Thyroid gland (tissue), 4 donors: Measurements from ENCODE around the gene SPATA31D4. TPM values are rescaled to one million over a fixed set of nuclear protein-coding genes. Genes with fewer than 3 reads are reported as not detected.
"Not testable (repeated sequence)": the region's sequence is repeated elsewhere in the genome, so short reads cannot be mapped to it uniquely, and the experiment has no call there.

Source experiments
- DNase-seq, 2 donors: peaks; one replicate each; pipeline ENCODE4 v3.0.0-alpha.2; 2019
- H3K27ac ChIP-seq, 3 donors: fragments of 200-600 bp; sonication (generic); 1 replicate in 2 of 3; 2 replicates in 1 of 3; pipeline ENCODE4 v1.5.1; 2016 to 2019; ENCODE audit warnings: mild to moderate bottlenecking in 1 of 3, moderate library complexity in 1 of 3
- H3K27me3 ChIP-seq: fragments of 200-600 bp; sonication (generic); one replicate; pipeline ENCODE4 v1.5.1; 2019
- H3K36me3 ChIP-seq, 2 donors: fragments of 200-600 bp; sonication (generic); one replicate each; pipeline ENCODE4 v1.5.1; 2016 to 2019
- H3K4me1 ChIP-seq, 2 donors: fragments of 200-600 bp; sonication (generic); one replicate each; pipeline ENCODE4 v1.5.1; 2017 to 2019
- H3K4me3 ChIP-seq, 3 donors: fragments of 200-600 bp; sonication (generic); replicated peaks in 1 of 3; 1 replicate in 2 of 3; 2 replicates in 1 of 3; pipeline ENCODE4 v1.5.1; 2016; ENCODE audit warnings: mild to moderate bottlenecking in 1 of 3
- H3K9me3 ChIP-seq: fragments of 200-600 bp; sonication (generic); one replicate; pipeline ENCODE4 v1.5.1; 2017
- POLR2A ChIP-seq, 2 donors: fragments of 450-650 bp; IDR thresholded peaks; one replicate each; pipeline ENCODE4 v1.6.1; 2017; ENCODE audit warnings: antibody characterized with exemption in 2 of 2, mild to moderate bottlenecking in 2 of 2, moderate library complexity in 1 of 2
- WGBS, 2 donors: methylation state at CpG; one replicate each; pipeline ENCODE4 v1.1.5; 2017; 5-methylcytosine and 5-hydroxymethylcytosine counted together
- intact Hi-C: fragments of 100-400 bp; cut with DNase I; formaldehyde crosslinking; loops from one replicate; pipeline ENCODE4 v1.15.1; 2023
- total RNA-seq, 4 donors: library from RNA; depleted of rRNA; stranded (reverse); fragments of >200 nt; gene quantifications; one replicate each; pipeline ENCODE4 v1.2.3, GENCODE V29; 2016
- TF ChIP-seq, protein P1 (sequence below), 6 experiments: fragments of 200-600 bp in 3 of 6; fragments of 450-650 bp in 3 of 6; sonication (generic) in 3 of 6; IDR thresholded peaks; one replicate each; pipeline ENCODE4 v1.5.1; 2016 to 2019; ENCODE audit warnings: antibody characterized with exemption in 6 of 6, mild to moderate bottlenecking in 2 of 6, inconsistent platforms in 1 of 6, moderate library complexity in 1 of 6

Gene SPATA31D4
- total RNA-seq, 4 donors from 2014 or later, result not detected

DNA sequence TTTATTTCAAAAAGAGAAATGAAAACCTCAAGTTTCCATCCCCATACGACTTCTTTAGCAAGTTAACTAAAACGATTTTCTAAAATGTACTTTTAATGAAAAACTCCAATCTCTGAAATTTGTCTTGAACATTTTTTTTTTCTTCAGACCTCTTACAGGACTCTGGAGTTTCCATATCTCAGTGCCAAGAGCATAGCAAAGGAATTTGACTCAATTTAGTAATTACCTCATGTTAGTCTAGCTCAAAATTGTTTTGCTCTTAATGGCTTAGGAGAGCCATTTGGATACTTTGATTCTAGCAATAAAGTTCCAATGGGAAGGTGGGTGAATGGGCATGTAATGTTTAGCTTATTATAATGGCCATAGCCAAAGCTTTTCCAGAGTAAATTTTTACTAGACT is 26.0 kb upstream of the SPATA31D4 start:
- 80 to 82% methylated on average over 2 of the region's 2 CpGs for WGBS, 2 donors
- TF ChIP-seq, protein P1, sequence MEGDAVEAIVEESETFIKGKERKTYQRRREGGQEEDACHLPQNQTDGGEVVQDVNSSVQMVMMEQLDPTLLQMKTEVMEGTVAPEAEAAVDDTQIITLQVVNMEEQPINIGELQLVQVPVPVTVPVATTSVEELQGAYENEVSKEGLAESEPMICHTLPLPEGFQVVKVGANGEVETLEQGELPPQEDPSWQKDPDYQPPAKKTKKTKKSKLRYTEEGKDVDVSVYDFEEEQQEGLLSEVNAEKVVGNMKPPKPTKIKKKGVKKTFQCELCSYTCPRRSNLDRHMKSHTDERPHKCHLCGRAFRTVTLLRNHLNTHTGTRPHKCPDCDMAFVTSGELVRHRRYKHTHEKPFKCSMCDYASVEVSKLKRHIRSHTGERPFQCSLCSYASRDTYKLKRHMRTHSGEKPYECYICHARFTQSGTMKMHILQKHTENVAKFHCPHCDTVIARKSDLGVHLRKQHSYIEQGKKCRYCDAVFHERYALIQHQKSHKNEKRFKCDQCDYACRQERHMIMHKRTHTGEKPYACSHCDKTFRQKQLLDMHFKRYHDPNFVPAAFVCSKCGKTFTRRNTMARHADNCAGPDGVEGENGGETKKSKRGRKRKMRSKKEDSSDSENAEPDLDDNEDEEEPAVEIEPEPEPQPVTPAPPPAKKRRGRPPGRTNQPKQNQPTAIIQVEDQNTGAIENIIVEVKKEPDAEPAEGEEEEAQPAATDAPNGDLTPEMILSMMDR (IDR thresholded peaks at IDR 0.05), result no peak
- TF ChIP-seq POLR2A (IDR thresholded peaks at IDR 0.05), result no peak
- H3K4me1 ChIP-seq, result no peaks in the 10 kb centered on the region
- H3K36me3 ChIP-seq, result no peaks in the 10 kb centered on the region
- H3K9me3 ChIP-seq, result no peaks in the 10 kb centered on the region
- no peak overlapping the region for H3K27ac ChIP-seq
- H3K4me3 ChIP-seq, result no peak overlapping the region
- intact Hi-C loops, result no loop called here
- DNase-seq, result no peak
- H3K27me3 ChIP-seq, result no peaks in the 10 kb centered on the region

DNA sequence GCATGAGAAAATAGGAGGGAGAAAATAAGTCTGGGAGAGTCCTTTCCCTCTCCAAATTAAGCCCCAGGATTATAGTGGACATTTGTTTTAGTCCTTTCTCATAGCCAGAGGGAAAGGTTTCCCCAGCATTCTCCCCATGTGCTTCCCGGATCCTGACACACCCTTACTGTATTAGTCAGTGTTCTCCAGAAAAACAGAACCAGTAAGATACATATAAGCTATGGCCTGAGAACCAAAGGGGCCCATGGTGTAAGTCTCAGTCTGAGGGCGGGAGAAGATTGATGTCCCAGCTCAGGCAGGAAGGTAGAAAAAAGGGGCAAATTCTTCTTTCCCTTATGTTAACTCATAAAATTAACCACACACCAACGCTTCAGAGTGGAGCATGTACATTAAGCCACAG is 25.6 kb upstream of the SPATA31D4 start:
- Histone ChIP-seq H3K27ac (no peak overlapping the region), H3K4me1 (no peaks in the 10 kb centered on the region), H3K27me3 (no peaks in the 10 kb centered on the region), H3K9me3 (no peaks in the 10 kb centered on the region), H3K36me3 (no peaks in the 10 kb centered on the region), H3K4me3 (no peak overlapping the region)
- 82 to 97% methylated on average over 3 of the region's 3 CpGs for WGBS, 2 donors
- intact Hi-C loops, result no loop called here
- no peak for DNase-seq
- no peak for TF ChIP-seq POLR2A (IDR thresholded peaks at IDR 0.05)
- TF ChIP-seq, protein P1 (IDR thresholded peaks at IDR 0.05), result no peak

DNA sequence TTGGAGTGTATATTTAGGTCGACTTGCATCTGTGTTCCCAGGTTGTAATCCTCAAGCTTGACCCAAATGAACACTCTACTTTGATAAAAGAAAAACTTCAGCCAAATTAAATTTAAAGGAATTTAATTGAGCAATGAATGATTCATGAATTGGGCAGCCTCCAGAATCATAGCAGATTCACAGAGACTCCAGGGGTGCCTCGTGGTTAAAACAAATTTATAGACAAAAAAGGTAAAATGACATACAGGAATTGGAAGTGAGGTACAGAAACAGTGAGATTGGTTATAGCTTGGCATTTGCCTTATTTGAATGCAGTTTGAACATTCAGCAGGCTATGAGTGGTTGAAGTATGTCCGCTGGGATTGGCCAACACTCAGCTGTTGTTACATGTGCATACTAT is 21.6 kb upstream of the SPATA31D4 start:
- no peaks in the 10 kb centered on the region for H3K36me3 ChIP-seq
- TF ChIP-seq, protein P1 (IDR thresholded peaks at IDR 0.05), result no peak
- TF ChIP-seq POLR2A (IDR thresholded peaks at IDR 0.05), result no peak
- 80 to 87% methylated on average over 3 of the region's 3 CpGs for WGBS, 2 donors

DNA sequence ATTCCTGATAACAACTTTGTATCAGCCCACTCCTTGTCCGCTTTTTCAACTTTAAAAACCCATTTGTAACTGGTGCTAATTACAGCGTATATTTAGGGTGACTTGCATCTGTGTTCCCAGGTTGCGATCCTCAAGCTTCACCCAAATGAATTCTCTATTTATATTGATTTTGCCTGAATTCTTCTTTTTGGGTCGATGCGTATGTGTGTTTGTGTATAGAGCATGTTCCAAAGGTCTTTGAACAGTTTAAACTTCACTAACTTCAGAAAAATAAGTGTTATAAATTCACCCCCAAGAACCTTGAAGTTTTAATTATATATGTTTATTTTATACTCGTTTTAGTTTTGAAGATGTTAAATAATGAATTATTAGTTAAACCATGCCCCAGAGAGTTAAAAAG is 16.1 kb upstream of the SPATA31D4 start:
- H3K4me3 ChIP-seq, result no peak overlapping the region
- intact Hi-C loops, result no loop called here
- H3K4me1 ChIP-seq, result no peaks in the 10 kb centered on the region
- DNase-seq, result no peak
- TF ChIP-seq, protein P1 (IDR thresholded peaks at IDR 0.05), result no peak
- no peak for TF ChIP-seq POLR2A (IDR thresholded peaks at IDR 0.05)
- no peak overlapping the region for H3K27ac ChIP-seq
- no peaks in the 10 kb centered on the region for H3K27me3 ChIP-seq
- WGBS, 2 donors, result 92 to 93% methylated on average over 6 of the region's 6 CpGs
- no peaks in the 10 kb centered on the region for H3K36me3 ChIP-seq
- no peaks in the 10 kb centered on the region for H3K9me3 ChIP-seq

More for the DNA sequence above, 21.6 kb upstream of the SPATA31D4 start:
- Histone ChIP-seq H3K9me3 (no peaks in the 10 kb centered on the region), H3K4me3 (no peak overlapping the region), H3K4me1 (no peaks in the 10 kb centered on the region), H3K27ac (no peak overlapping the region), H3K27me3 (no peaks in the 10 kb centered on the region)
- no peak for DNase-seq
- intact Hi-C loops, result no loop called here

DNA sequence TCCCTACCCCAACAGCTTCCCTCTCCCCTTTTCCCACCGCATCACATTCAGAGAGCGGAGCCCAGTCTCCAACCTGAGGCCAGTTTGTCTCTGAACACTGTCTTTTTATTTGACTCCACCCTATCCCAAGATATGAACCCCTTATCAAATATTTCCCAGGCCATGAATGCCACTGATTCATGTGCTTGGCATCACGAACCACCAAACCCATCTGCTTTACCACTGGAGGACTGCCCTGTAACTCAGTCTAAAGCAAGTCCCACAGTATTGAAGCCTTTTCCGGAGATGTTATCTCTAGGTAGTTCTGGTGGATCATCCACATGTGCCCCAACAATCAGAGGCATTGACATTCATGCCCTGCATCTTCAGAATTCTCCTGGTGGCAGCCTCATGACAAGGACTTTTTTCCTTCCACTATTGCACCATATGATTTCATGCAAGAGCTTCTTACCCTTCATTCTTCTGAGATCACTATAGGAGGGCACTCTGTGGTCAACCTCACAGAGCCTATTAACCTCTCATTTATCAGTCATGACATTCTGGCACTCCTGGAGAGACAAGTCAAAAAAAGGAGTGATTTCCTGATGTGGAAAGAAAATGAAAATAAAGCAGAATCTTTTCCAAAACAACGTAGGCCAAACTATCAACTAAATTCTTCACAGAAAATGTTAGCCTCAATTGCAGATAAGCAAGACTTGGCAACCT is 12.3 kb upstream of the SPATA31D4 start:
- TF ChIP-seq, protein P1 (IDR thresholded peaks at IDR 0.05), result no peak
- TF ChIP-seq POLR2A (IDR thresholded peaks at IDR 0.05), result no peak

DNA sequence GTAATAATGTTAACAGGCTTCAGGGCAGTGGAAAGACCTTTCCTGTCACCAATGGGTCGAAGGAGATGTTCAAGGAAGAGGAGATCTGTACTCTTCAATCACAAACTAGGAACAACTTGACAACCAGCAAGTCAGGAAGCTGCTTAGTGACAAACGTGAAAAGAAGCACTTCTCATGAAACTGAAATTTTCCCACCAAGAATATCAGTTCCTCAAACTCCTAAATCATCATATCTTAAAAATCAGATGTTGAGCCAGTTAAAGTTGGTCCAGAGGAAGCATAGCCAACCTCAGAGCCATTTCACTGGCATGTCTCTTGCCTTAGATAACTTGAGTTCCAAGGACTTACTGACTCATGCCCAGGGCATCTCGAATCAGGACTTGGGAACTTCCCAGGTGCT is 9.7 kb upstream of the SPATA31D4 start:
- DNase-seq, H3K36me3 ChIP-seq, H3K27ac ChIP-seq, H3K9me3 ChIP-seq, H3K4me1 ChIP-seq, H3K27me3 ChIP-seq, intact Hi-C loops, H3K4me3 ChIP-seq: not testable (repeated sequence)
- 66 to 75% methylated on average over 1 to 2 of the region's 3 CpGs for WGBS, 2 donors

More for the DNA sequence above, 12.3 kb upstream of the SPATA31D4 start:
- no peak overlapping the region for H3K27ac ChIP-seq
- intact Hi-C loops, result no loop called here
- H3K4me1 ChIP-seq, result no peaks in the 10 kb centered on the region
- WGBS, 2 donors, result 93% methylated on average over 5 of the region's 5 CpGs
- DNase-seq, result no peak
- H3K4me3 ChIP-seq, result no peak overlapping the region
- no peaks in the 10 kb centered on the region for H3K36me3 ChIP-seq
- no peaks in the 10 kb centered on the region for H3K27me3 ChIP-seq
- H3K9me3 ChIP-seq, result no peaks in the 10 kb centered on the region

DNA sequence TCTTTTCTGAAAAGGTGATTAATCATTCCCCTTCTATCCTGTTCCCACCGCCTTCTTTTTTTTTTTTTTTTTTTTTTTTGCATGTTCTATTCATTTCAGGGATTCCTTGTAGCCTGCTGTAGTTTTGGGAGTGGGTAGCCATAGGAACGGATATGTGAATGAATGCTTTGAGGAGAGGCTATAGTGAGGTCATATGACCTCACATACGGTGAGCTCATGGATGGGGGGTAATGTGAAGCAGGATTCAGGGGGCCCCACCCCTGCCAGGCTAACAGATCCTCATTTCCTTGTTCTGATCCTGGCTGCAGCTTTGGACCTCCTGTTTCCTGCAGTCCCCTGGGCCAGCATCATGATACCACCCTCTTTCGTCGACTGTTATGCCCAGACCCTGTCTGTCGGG is 1.9 kb downstream of the SPATA31D4 start:
- DNase-seq, intact Hi-C loops: not testable (repeated sequence)
- no CpG with 5 or more reads among the region's 6 CpGs for WGBS, 2 donors

DNA sequence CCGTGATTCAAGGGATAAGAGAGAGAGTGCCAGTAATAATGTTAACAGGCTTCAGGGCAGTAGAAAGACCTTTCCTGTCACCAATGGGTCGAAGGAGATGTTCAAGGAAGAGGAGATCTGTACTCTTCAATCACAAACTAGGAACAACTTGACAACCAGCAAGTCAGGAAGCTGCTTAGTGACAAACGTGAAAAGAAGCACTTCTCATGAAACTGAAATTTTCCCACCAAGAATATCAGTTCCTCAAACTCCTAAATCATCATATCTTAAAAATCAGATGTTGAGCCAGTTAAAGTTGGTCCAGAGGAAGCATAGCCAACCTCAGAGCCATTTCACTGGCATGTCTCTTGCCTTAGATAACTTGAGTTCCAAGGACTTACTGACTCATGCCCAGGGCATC is 5.3 kb downstream of the SPATA31D4 start:
- H3K9me3 ChIP-seq, H3K36me3 ChIP-seq, H3K27me3 ChIP-seq, DNase-seq, H3K4me1 ChIP-seq, intact Hi-C loops, H3K27ac ChIP-seq, H3K4me3 ChIP-seq: not testable (repeated sequence)
- no CpG with 5 or more reads among the region's 3 CpGs for WGBS, 2 donors

More for the DNA sequence above, 1.9 kb downstream of the SPATA31D4 start:
- H3K9me3 ChIP-seq, H3K36me3 ChIP-seq, H3K27ac ChIP-seq, H3K4me1 ChIP-seq, H3K4me3 ChIP-seq, H3K27me3 ChIP-seq: not testable (repeated sequence)
